ENCODE data around the gene MTFMT.

MTFMT gene

DNA sequence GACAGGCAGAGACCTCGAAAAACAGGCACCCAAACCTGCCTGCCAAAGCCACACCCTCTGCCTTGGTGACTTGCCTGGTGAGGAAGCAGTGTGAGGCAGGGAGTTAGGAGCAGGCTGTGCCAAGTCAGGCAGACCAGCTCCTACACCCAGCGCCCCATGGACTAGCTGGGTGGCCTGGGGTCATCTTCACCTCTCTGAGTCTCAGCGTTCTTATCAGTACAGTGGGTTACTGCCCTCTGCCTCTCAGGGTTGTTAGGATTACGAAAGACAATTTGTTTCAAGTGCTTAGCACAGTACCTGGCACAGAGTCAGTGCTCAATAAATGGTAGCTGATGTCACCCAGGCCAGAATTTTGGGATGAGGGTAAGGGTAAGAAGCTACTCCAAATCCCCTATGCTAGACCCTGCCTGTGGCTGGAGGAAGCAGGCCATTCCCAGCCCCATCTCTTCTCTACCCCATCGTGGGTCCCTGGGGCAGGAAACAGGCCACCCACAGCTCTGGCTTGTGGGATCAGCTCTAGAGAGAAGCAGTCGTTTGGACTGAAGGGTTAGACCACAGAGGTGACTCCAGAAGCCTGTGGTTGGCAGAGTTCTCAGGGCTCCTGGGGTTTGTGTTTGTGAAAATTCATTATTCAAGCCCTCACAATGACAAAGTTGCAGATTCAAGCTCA, 25.9 kb upstream of the MTFMT start:
- DNase-seq (ENCODE audit: low spot score): no peak
- TF ChIP-seq, protein P1, sequence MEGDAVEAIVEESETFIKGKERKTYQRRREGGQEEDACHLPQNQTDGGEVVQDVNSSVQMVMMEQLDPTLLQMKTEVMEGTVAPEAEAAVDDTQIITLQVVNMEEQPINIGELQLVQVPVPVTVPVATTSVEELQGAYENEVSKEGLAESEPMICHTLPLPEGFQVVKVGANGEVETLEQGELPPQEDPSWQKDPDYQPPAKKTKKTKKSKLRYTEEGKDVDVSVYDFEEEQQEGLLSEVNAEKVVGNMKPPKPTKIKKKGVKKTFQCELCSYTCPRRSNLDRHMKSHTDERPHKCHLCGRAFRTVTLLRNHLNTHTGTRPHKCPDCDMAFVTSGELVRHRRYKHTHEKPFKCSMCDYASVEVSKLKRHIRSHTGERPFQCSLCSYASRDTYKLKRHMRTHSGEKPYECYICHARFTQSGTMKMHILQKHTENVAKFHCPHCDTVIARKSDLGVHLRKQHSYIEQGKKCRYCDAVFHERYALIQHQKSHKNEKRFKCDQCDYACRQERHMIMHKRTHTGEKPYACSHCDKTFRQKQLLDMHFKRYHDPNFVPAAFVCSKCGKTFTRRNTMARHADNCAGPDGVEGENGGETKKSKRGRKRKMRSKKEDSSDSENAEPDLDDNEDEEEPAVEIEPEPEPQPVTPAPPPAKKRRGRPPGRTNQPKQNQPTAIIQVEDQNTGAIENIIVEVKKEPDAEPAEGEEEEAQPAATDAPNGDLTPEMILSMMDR (IDR thresholded peaks at IDR 0.05; ENCODE audit: extremely low read depth, insufficient read depth, missing control alignments): no peak
- in situ Hi-C loops (cut with MboI; ENCODE audit: low pct_unique_long_range_greater_than_20kb, low sequenced_read_pairs, unreplicated experiment): loop anchor here (25.0 kb wide), 1 partner anchor 232 kb away; the partner anchor contains the start of genes PARP16 and RNU5A-1

DNA sequence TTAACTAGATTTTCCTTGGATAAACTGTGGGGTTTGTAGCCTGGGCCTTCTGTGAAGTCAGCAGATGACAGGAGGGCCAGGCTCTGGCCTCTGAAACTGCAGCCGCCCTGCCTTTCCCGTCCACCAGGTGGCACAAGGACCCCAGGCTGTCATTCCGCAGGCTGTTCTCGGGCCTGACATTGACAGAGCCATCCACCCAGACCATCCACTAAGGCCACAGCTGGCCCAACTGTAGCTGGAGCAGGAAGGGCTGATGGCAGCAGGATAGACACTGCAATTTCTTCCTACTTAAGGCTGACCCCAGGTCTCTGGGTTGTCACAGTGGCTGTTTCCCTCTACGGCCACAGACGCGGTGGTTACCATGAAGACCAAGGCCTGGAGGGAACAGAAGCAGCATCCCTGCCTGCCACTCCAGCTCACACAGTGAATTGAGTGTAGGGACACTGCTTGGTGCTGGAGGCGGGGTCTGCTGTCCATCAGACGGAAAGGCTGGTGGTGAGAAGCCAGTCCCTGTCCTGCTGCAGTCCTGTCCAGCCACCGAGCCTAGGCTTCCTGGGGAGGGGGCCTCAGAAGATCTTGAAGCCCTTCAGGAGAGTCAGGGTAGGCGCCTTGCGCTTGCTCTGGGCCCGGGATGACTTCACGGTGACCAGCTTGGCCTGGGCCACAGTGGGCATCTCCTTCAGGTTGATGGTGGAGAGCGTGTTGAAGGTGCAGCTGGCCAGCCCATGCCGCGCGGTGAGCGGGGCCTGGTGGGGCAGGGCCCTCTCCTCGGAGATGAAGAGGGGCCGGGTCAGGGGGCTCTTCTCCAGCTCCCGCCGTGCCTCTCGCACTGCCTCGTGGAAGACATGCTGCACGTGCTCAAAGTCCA, 25.1 kb upstream of the MTFMT start:
- in situ Hi-C loops (cut with MboI; ENCODE audit: low pct_unique_long_range_greater_than_20kb, low sequenced_read_pairs, unreplicated experiment): loop anchor here (25.0 kb wide), 1 partner anchor 233 kb away; the partner anchor contains the start of genes PARP16 and RNU5A-1
- TF ChIP-seq, protein P1 (IDR thresholded peaks at IDR 0.05; ENCODE audit: extremely low read depth, insufficient read depth, missing control alignments): peak; percentile 91
- peak; percentile 85 for DNase-seq (ENCODE audit: low spot score)

DNA sequence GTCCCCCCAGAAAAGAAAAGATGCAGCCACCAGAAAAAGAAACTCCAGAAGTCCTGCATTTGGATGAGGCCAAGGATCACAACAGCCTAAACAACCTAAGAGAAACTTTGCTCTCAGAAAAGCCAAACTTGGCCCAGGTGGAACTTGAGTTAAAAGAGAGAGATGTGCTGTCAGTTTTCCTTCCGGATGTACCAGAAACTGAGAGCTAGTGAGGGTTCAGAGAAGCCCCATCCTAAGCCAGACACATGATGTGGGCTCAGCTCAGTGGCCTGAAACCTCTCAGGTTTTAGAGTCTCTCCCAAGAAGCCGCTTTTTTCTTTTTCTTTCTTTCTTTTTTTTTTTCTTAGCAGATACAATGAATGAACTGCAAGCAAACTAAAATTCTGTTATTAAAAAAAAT, 23.5 kb upstream of the MTFMT start:
- DNase-seq (ENCODE audit: low spot score): no peak
- in situ Hi-C loops (cut with MboI; ENCODE audit: low pct_unique_long_range_greater_than_20kb, low sequenced_read_pairs, unreplicated experiment): loop anchor here (25.0 kb wide), 1 partner anchor 234 kb away; the partner anchor contains the start of genes PARP16 and RNU5A-1
- TF ChIP-seq, protein P1 (IDR thresholded peaks at IDR 0.05; ENCODE audit: extremely low read depth, insufficient read depth, missing control alignments): no peak

DNA sequence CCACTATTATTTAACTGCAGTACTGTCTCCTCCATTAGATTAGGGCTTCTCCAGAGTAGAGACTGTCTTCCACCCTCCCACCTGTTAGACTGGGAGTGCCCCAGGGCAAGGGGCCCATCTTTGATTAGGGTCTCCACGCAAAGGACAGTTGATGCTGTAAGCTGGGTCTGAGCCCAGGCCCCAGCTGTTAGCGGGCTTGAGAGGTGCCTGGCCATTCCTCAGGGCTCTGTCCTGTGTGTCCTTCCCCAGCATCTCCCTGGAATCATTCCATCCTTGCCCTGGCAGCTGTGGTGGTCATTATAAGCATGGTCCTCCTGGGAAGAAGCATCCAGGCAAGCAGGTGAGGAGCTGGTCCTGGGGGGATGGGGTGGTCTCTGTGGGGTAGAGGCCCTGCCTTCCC, 21.8 kb upstream of the MTFMT start:
- DNase-seq (ENCODE audit: low spot score): no peak
- in situ Hi-C loops (cut with MboI; ENCODE audit: low pct_unique_long_range_greater_than_20kb, low sequenced_read_pairs, unreplicated experiment): loop anchor here (25.0 kb wide), 1 partner anchor 236 kb away; the partner anchor contains the start of genes PARP16 and RNU5A-1
- TF ChIP-seq, protein P1 (IDR thresholded peaks at IDR 0.05; ENCODE audit: extremely low read depth, insufficient read depth, missing control alignments): no peak

DNA sequence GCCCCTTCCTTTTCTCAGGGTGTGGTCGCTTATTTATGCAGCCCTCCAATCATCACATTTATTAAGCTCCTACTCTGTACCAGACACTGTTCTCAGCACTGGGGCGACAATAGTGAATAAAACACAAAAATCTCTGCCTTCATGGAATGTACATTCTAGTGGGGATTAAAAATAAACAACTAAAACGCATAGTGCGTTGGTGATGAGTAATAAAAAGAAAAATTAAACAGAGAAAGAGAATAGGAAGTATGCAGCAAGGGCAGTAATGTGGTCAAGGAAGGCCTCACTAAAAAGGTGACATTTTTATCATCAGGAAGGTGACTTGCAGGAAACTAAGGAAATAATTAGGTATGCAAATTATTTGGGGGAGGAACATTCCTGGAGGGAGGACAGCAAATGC, 20.8 kb upstream of the MTFMT start:
- TF ChIP-seq, protein P1 (IDR thresholded peaks at IDR 0.05; ENCODE audit: extremely low read depth, insufficient read depth, missing control alignments): no peak
- no peak for DNase-seq (ENCODE audit: low spot score)
- in situ Hi-C loops (cut with MboI; ENCODE audit: low pct_unique_long_range_greater_than_20kb, low sequenced_read_pairs, unreplicated experiment): loop anchor here (25.0 kb wide), 1 partner anchor 237 kb away; the partner anchor contains the start of genes PARP16 and RNU5A-1

DNA sequence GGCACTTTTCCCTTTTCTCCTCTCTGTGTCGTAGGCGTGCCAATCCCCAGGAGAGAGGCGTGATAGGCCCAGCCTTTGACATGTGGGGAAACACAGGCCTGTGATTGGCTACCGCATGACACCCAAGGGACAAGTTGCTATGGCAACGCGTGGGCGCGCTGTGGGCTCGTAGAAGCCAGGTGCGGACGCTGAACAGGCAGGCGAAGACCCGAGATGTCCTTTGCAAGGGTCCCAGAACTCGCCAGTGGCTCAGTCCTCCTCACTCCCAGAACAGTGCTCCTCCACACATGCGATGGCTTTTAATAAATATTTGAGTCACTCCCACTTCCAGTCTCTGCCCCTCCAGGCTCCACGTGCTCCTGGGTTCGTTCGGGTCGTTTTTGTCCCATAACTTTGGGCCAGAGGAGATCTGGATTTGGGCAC, 20.0 kb upstream of the MTFMT start:
- DNase-seq (ENCODE audit: low spot score): peak; percentile 95
- TF ChIP-seq, protein P1 (IDR thresholded peaks at IDR 0.05; ENCODE audit: extremely low read depth, insufficient read depth, missing control alignments): no peak
- in situ Hi-C loops (cut with MboI; ENCODE audit: low pct_unique_long_range_greater_than_20kb, low sequenced_read_pairs, unreplicated experiment): no loop called here

Measured in GM13977 (cell line).